Heart left ventricle (tissue), 16 donors: ENCODE data around the gene ELFN1. TPM values are rescaled to one million over a fixed set of nuclear protein-coding genes. Genes with fewer than 3 reads are reported as not detected.

ENCODE experiments used
- ATAC-seq, 4 donors: fragments of 200-7000 bp; cut with Tn5 transposase; one replicate each; pipeline ENCODE4 v1.9.1; 2020 to 2022; ENCODE audit warnings: moderate library complexity in 4 of 4, mild to moderate bottlenecking in 3 of 4, moderate number of reproducible peaks in 1 of 4
- DNase-seq, 5 donors: peaks; one replicate each; pipeline ENCODE4 v3.0.0-alpha.2; 2020
- H3K27ac ChIP-seq, 12 donors: fragments of 200-600 bp; sonication (generic) in 4 of 12; one replicate each; pipeline versions ENCODE4 v1.5.0 to v1.8.0; 2016 to 2022; ENCODE audit warnings: mild to moderate bottlenecking in 2 of 12
- H3K27me3 ChIP-seq, 9 donors: fragments of 200-600 bp; sonication (generic) in 2 of 9; one replicate each; pipeline versions ENCODE4 v1.5.1 to v1.8.0; 2016 to 2022; ENCODE audit warnings: mild to moderate bottlenecking in 3 of 9
- H3K36me3 ChIP-seq, 9 donors: fragments of 200-600 bp; sonication (generic) in 2 of 9; one replicate each; pipeline versions ENCODE4 v1.5.0 to v1.8.0; 2018 to 2022; ENCODE audit warnings: mild to moderate bottlenecking in 2 of 9
- H3K4me1 ChIP-seq, 12 donors: fragments of 200-600 bp; sonication (generic) in 4 of 12; one replicate each; pipeline versions ENCODE4 v1.5.0 to v1.8.0; 2016 to 2022; ENCODE audit warnings: mild to moderate bottlenecking in 3 of 12
- H3K4me3 ChIP-seq, 12 donors: fragments of 200-600 bp; sonication (generic) in 4 of 12; one replicate each; pipeline versions ENCODE4 v1.5.0 to v1.8.0; 2017 to 2022; ENCODE audit warnings: mild to moderate bottlenecking in 9 of 12, moderate library complexity in 4 of 12
- H3K9me3 ChIP-seq, 12 donors: fragments of 200-600 bp; sonication (generic) in 4 of 12; one replicate each; pipeline versions ENCODE4 v1.5.0 to v1.8.0; 2016 to 2022; ENCODE audit warnings: mild to moderate bottlenecking in 1 of 12
- POLR2A ChIP-seq, 2 donors: fragments of 450-650 bp; IDR thresholded peaks; one replicate each; pipeline ENCODE4 v1.6.1; 2017; ENCODE audit warnings: antibody characterized with exemption in 2 of 2, mild to moderate bottlenecking in 2 of 2, moderate library complexity in 2 of 2
- WGBS, 4 donors: extraction: QIAGEN DNeasy Blood & Tissue Kit in 2 of 4; methylation state at CpG; one replicate each; pipeline versions ENCODE4 v1.1.5 to v1.1.7; 2013 to 2018; 5-methylcytosine and 5-hydroxymethylcytosine counted together
- intact Hi-C, 10 donors: fragments of 100-400 bp; cut with DNase I; formaldehyde crosslinking; loops; one replicate each; pipeline versions ENCODE4 v1.11.1 to v1.14.2; 2022
- polyA plus RNA-seq, 2 donors: library from polyadenylated mRNA; stranded (reverse); fragments of 200-250 nt; gene quantifications; one replicate each; pipeline ENCODE4 v1.2.3, GENCODE V29; 2013
- total RNA-seq, 9 donors: library from RNA; depleted of rRNA in 2 of 9; stranded (reverse); fragments of >200 nt in 2 of 9; fragmentation: NEBNext Ultra II Directional in 3 of 9; extraction: Animal tissue kit (Norgen Biotek cat#: 25700) in 3 of 9; gene quantifications; one replicate each; pipeline versions ENCODE4 v1.1.0 to v1.2.4, GENCODE V29; 2016 to 2023
- TF ChIP-seq, protein P1 (sequence below), 12 donors: fragments of 200-600 bp; sonication (generic) in 4 of 12; IDR thresholded peaks; one replicate each; pipeline versions ENCODE4 v1.5.0 to v1.8.0; 2018 to 2022; ENCODE audit warnings: antibody characterized with exemption in 12 of 12, mild to moderate bottlenecking in 5 of 12
- donor health status: ischemic (EF 13 %, LVEDD 7.1; RV severe dilation, severe dysfunction).
- donor health status: healthy with polysubstance abuse.
- donor health status: DM: no; HTN: yes; CAD: no.
- donor health status: DM: no; HTN: no; CAD: no.
- donor health status: ischemic (EF 25% LVEDD 6.9; RV normal size, moderate dysfunction).
- donor health status: ischemic (EF 25% LVEDD 5.7; RV mildly dilated, moderate dysfunction).
- donor health status: healthy.
- donor health status: DM: yes; HTN: yes; CAD: no.
- donor health status: ischemic (EF 35%, LVEDD 5.7; RV mildly dilated, moderate dysfunction).
- donor health status: nonischemic (EF 11% LVEDD 7.7; RV severe dilation, severe dysfunction).
- donor health status: DM: yes; HTN: yes; CAD: no.
- donor health status: PGD.
- donor health status: ischemic (EF 29% LVEDD 5.4; RV normal size, mild dysfunction).
- donor health status: nonischemic (EF 23%, LVEDD 6.1; RV moderate dilation, normal function).

ELFN1 gene
- total and polyA plus RNA-seq, 11 donors, result 2.6 to 18.6 (median 6.6) TPM

DNA sequence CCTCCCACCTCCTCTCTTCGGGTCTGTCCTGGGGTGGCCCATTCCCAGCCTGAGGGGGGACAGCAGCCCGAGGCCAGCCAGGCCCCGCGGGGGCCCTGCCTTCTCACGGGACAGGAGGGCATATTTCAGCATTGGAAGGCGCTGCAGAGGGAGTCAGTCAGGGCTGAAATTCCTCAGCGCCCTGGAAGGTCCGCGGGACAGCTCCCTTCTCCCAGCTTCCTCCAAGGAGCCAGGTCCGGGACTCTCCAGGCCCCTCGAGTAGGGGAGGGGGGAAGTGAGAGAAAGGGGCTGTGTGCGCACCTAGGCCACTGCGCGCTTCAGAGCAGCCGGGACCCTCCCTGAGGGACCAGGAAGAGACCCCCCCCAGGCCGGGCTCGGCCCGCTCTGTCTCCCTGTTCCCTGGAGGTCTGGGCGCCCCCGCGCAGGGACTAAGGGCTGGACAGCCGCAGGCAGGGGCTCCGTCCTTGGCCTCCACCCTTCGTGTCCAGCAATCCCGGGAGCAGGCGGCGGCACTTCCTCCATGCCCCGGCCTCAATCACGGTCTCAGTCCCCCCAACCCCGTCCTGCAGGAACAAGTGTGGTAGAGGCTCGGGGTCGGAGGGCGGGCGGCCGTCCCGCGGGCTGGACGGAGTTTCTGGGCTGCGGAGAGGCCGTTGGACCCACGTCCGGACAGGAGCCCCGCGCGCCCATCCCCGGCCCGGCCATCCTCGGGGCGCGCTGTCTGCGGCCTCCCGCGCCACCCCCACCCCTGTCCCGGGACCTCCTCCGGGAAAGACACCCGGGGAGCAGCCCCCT, 6.0 kb upstream of the ELFN1 start:
- Histone ChIP-seq H3K36me3 (no peaks in the 10 kb centered on the region), H3K4me1 (peaks cover 0 to 52% (median 35%) of the 10 kb centered on the region in 12 donors), H3K9me3 (peaks cover 0 to 3% (median 0%) of the 10 kb centered on the region in 12 donors), H3K4me3 (peak overlapping the region; percentile 49 to 86 (median 69)), H3K27me3 (peaks cover 4 to 66% (median 12%) of the 10 kb centered on the region in 9 donors), H3K27ac (peak overlapping the region in 8 of 12 donors; percentile 63 to 85 (median 78))
- TF ChIP-seq, protein P1, sequence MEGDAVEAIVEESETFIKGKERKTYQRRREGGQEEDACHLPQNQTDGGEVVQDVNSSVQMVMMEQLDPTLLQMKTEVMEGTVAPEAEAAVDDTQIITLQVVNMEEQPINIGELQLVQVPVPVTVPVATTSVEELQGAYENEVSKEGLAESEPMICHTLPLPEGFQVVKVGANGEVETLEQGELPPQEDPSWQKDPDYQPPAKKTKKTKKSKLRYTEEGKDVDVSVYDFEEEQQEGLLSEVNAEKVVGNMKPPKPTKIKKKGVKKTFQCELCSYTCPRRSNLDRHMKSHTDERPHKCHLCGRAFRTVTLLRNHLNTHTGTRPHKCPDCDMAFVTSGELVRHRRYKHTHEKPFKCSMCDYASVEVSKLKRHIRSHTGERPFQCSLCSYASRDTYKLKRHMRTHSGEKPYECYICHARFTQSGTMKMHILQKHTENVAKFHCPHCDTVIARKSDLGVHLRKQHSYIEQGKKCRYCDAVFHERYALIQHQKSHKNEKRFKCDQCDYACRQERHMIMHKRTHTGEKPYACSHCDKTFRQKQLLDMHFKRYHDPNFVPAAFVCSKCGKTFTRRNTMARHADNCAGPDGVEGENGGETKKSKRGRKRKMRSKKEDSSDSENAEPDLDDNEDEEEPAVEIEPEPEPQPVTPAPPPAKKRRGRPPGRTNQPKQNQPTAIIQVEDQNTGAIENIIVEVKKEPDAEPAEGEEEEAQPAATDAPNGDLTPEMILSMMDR (IDR thresholded peaks at IDR 0.05), result no peak
- no peak for TF ChIP-seq POLR2A (IDR thresholded peaks at IDR 0.05)
- 5 to 26% (median 10%) methylated on average over 17 to 56 of the region's 56 CpGs for WGBS, 4 donors
- ATAC-seq (no peak), DNase-seq (peak in 4 of 5 donors; percentile 17 to 56 (median 24))
- intact Hi-C loops, result loop anchor here (1.0 to 10.0 kb wide), 11 partner anchors 89 to 683 kb away; partner anchors contain the start of gene PSMG3 (in 2 of the 10)

DNA sequence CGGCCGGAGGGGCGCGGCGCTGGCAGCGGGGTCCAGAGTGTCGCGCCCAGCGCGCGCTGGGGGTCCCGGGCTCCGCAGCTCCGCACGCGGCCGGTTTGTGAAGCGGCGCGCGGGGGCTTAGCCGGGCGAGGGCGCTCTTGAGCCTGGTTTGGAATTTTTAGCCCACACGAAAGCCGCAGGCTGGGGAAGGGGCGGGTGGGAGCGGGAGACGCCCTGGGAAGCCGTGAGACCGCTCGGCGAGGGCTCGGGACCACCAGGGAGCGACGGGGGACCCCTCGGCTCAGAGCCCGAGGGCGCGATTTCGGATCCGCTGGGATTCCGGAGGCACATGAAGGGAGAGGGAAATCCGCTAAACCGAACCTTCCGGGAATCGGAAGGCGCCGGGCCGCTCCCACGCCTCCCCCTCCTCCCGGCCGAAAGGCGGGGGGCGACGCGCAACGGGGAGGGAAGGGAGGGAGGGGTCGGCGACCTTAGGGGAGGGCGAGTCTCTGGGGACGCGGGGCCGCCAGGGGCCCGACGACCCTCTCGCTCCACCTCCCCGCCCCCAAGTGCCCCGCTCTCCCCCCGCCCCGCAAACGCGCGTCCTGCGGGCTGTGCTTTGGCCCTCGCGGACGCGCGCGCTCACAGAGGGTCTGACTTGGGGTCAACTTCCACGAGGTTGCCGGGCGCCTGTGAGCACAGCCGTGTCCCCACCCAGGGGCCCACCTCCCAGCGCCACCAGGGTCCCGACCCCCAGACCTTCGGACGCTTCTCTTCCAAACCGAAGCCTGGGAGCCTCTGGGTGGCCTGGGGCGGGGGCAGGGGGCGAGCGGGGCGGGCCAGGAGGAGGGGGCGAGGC, 5.1 kb upstream of the ELFN1 start:
- ATAC-seq, result peak in 3 of 4 donors; percentile 18 to 56 (median 41)

GRCh38 chr7:1665549-1666316, 4.3 kb upstream of the ELFN1 start:
- H3K27me3 ChIP-seq, result peaks cover 6 to 82% (median 13%) of the 10 kb centered on the region in 9 donors
- ATAC-seq (peak in 3 of 4 donors; percentile 11 to 38 (median 33)), DNase-seq (peak in 4 of 5 donors; percentile 67 to 70 (median 70))
- H3K4me3 ChIP-seq, result peak overlapping the region; percentile 49 to 86 (median 69)
- no peak for TF ChIP-seq POLR2A (IDR thresholded peaks at IDR 0.05)
- TF ChIP-seq, protein P1 (IDR thresholded peaks at IDR 0.05), result no peak
- intact Hi-C loops, result loop anchor here (2.0 to 10.0 kb wide), 8 partner anchors 55 to 679 kb away; partner anchors contain the start of gene PSMG3 (in 2 of the 10)
- H3K27ac ChIP-seq, result peak overlapping the region; percentile 24 to 85 (median 78)
- WGBS, 4 donors, result 0 to 1% (median 1%) methylated on average over 17 to 98 of the region's 98 CpGs
- H3K36me3 ChIP-seq, result no peaks in the 10 kb centered on the region
- H3K4me1 ChIP-seq, result peaks cover 0 to 69% (median 41%) of the 10 kb centered on the region in 12 donors
- peaks cover 0 to 3% (median 0%) of the 10 kb centered on the region in 12 donors for H3K9me3 ChIP-seq

More for the DNA sequence above, 5.1 kb upstream of the ELFN1 start:
- peaks cover 6 to 74% (median 12%) of the 10 kb centered on the region in 9 donors for H3K27me3 ChIP-seq
- peak overlapping the region; percentile 63 to 85 (median 75) for H3K27ac ChIP-seq
- intact Hi-C loops, result loop anchor here (1.0 to 10.0 kb wide), 13 partner anchors 62 to 682 kb away; partner anchors contain the start of gene PSMG3 (in 2 of the 10)
- peak overlapping the region; percentile 49 to 86 (median 69) for H3K4me3 ChIP-seq
- peak; percentile 55 to 81 (median 64) for DNase-seq
- TF ChIP-seq POLR2A (IDR thresholded peaks at IDR 0.05), result no peak
- TF ChIP-seq, protein P1 (IDR thresholded peaks at IDR 0.05), result peak; percentile 54 to 88 (median 77)
- 1% methylated on average over 31 to 91 of the region's 95 CpGs; no CpG with 5 or more reads in 1 of the 4 donors for WGBS, 4 donors
- H3K36me3 ChIP-seq, result no peaks in the 10 kb centered on the region
- peaks cover 0 to 61% (median 41%) of the 10 kb centered on the region in 12 donors for H3K4me1 ChIP-seq
- H3K9me3 ChIP-seq, result peaks cover 0 to 3% (median 0%) of the 10 kb centered on the region in 12 donors
